PC-3 (cell line): Measurements from ENCODE around the gene ERMARD.

Experiments used
- CTCF ChIP-seq: fragments of 300-600 bp; sonication (generic); conservative IDR thresholded peaks from 2 replicates; pipeline ENCODE4 v1.5.1; 2017; ENCODE audit warnings: antibody characterized with exemption, low read depth, mild to moderate bottlenecking, low read length
- EZH2 ChIP-seq: fragments of 300-600 bp; sonication (generic); IDR thresholded peaks from one replicate; pipeline ENCODE4 v1.6.1; 2017; ENCODE audit warnings: antibody characterized with exemption, mild to moderate bottlenecking, low read length; ENCODE audit not compliant: unreplicated experiment
- EZH2phosphoT487 ChIP-seq: fragments of 300-600 bp; sonication (generic); IDR thresholded peaks from 2 replicates; pipeline ENCODE4 v1.6.1; 2018; ENCODE audit warnings: mild to moderate bottlenecking, antibody characterized with exemption, low read length, borderline replicate concordance

GRCh38 chr6:169787797-169788196, 36.4 kb downstream of the ERMARD start:
- TF ChIP-seq EZH2: no peak
- TF ChIP-seq CTCF: no peak
- no peak for TF ChIP-seq EZH2phosphoT487
